Frontal cortex (tissue), 4 donors: Measurements from ENCODE around the gene ZMYND19. TPM values are rescaled to one million over a fixed set of nuclear protein-coding genes. Genes with fewer than 3 reads are reported as not detected.

Source experiments
- DNase-seq, 2 donors: peaks; one replicate each; pipeline ENCODE4 v3.0.0; 2012; ENCODE audit warnings: low spot score in 2 of 2
- FAIRE-seq: peaks from 2 replicates; lab custom pipeline; 2012; peaks lifted over from hg19 to GRCh38; lab: Jason Lieb, UNC
- total RNA-seq: library from RNA; depleted of rRNA; stranded (reverse); fragments of >200 nt; gene quantifications from one replicate; pipeline ENCODE4 v1.2.3, GENCODE V29; 2014
- donor health status: control.
- donor health status: control.
- donor health status: control.

Gene ZMYND19
- total RNA-seq, 1 donor from 2014 or later: 19.6 TPM

DNA sequence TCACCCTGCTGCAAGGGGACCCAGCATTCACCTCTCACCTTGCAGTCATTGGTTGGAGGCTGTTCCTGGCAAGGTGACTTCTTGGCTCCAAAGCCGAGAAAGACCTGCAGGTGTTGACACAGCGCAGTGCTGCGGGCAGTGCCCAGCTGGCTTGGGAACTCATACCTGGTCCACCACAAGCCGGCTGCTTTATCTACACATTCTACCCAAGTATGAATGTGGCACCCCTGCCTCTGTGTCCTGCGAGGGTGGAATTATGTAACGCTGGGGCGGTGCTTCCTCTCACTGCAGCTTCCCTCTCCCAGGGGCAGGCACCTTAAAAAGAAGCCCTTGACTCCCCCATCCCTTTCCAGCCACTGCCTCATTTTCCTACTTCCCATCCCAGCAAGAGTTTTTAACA is 2.5 kb upstream of the ZMYND19 start:
- no peak for FAIRE-seq
- DNase-seq: no peak

GRCh38 chr9:137590123-137590468 is 216 bp downstream of the ZMYND19 start:
- FAIRE-seq: no peak
- DNase-seq: peak in 1 of 2 donors; percentile 43

DNA sequence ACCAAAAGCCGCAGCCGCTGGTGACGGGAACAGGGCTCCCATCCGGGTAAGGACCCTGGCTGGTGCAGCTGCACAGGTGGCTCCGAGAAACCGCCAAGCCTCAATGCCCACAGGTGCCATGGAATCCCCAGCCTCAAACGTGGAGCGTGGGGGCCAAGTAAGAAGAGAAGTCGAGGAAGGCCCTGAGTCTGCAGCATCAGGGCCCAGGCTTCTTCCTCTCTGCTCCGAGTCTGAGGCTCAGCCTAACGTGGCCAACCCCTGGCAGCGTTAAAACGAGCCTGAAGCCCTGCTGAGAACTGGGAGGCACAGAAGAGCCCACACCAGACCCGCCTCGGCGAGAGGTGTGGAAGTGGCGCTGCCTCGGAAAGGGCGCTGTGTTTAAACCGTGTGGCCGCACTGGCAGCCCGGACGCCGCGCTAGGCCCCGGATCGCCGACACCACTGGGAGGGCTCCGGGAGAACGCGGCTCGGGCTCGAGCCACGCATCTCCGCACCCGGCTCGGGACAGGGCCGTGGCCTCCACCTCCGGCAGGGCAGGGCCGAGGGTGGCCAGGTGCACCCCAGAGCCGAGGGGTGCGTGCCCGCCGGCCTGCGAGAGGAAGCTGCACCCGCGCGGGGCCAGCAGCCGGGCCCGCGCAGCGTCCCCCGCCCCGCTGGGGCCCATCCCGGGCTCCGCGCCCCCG is 730 bp downstream of the ZMYND19 start:
- FAIRE-seq: no peak
- no peak for DNase-seq

- DNase-seq (no peak), FAIRE-seq (no peak)
These were observed 1.4 kb downstream of the ZMYND19 start for GRCh38 chr9:137588891-137589290.

- no peak for FAIRE-seq
These were observed 2.0 kb downstream of the ZMYND19 start for GRCh38 chr9:137588311-137588710.

DNA sequence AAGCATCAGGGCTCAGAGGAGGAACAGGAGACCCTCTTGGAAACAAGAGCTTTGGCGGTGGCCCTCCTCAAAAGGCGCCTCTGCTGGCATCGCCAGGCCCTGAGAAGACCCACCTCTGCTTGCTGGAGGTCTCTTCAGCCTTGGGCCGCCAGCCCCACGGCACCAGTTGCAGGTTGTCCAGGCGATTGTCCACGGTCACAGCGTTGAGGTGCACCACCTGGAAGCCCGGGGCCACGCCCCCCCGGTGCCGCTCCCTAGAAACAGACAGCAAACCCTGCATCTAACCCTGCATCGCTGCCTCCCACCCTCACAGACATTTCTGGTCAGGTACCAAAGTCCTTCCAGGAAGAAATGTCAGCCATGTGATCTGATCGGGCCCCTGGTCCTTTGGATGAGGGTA is 3.5 kb downstream of the ZMYND19 start:
- DNase-seq (no peak), FAIRE-seq (no peak)

More at GRCh38 chr9:137588311-137588710, 2.0 kb downstream of the ZMYND19 start:
- DNase-seq: no peak

GRCh38 chr9:137583957-137584356 is 6.4 kb downstream of the ZMYND19 start:
- DNase-seq (no peak), FAIRE-seq (no peak)

DNA sequence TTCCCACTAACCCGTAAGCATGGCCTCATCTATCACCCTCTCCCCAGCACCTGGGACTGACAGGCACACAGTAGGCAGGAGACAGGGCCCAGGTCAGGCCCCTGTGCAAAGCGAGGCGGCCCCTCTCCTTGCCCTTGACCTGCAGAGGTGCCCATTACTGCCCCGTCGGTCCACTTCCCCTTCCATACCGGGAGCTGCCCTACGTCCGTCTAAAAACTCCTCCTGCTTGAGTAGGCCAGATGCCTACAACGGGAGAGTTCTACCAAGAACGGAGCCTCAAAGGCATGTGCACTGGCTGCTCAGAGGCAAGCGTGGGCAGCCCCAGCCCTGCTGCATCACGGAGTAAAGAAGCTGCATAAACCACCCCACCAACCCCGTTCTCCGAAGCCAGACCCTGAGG is 7.0 kb downstream of the ZMYND19 start:
- no peak for DNase-seq
- no peak for FAIRE-seq

GRCh38 chr9:137582286-137582860 is 7.9 kb downstream of the ZMYND19 start:
- FAIRE-seq (no peak), DNase-seq (no peak)

DNA sequence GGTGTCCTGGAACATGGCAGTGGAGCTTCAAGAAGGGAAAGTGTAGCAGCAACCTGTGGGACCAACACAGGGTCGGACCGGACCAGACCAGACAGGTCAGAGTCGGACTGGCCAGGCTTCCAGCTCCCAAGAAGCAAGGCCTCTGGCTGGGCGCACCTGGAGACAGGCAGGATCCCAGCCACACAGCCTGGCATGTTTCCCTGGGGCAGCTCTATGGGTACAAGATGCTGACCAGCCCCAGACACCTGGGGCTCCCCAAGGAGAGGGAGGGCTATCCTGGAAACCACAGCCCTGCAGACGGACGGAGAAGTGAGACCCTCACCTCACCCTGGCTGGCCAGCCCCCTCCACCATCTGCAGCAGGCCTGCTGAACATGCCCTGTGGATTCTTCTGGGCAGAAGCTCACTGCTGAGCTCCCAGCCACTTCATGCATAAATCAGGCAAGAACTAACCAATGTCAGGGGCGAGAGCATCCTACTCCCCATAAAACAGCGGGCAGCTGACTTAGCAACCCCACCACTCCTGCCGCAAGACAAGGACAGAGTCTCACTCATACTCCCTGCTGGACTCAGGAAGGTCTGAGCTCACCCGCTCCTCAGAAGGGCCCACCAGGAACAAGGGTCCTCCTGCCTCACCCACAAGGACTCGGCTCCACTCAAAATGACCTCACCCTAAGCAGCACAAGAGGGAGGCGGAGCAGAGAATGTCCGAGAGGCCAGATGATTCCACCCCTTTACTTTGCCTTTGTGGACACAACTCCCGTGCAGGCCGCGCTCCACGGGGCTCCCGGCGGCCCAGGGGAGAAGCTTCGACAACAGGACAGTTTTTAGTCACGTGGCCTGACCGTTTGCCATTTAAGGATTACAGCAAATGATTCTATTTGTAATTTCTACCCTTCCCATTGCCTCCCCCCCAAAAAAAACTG is 8.7 kb downstream of the ZMYND19 start:
- FAIRE-seq (no peak), DNase-seq (no peak)

DNA sequence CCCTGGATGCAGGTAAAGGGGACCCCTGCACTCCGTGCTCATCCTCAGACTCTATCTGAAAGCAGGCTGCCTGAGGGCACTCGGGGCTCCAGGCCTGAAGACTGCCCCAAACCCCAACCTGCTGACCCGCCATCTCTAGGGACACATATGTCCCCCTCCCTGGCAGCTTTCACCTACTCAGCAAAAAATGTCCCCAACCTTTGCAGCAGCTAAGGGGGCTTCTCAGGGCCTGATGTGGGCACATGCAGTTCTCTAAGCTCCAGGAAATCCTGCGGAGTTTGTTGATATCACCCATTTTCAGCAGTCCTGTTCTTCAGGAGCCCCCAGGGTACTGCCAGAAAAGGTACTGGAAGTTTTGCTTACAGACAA is 9.4 kb downstream of the ZMYND19 start:
- DNase-seq (no peak), FAIRE-seq (no peak)

DNA sequence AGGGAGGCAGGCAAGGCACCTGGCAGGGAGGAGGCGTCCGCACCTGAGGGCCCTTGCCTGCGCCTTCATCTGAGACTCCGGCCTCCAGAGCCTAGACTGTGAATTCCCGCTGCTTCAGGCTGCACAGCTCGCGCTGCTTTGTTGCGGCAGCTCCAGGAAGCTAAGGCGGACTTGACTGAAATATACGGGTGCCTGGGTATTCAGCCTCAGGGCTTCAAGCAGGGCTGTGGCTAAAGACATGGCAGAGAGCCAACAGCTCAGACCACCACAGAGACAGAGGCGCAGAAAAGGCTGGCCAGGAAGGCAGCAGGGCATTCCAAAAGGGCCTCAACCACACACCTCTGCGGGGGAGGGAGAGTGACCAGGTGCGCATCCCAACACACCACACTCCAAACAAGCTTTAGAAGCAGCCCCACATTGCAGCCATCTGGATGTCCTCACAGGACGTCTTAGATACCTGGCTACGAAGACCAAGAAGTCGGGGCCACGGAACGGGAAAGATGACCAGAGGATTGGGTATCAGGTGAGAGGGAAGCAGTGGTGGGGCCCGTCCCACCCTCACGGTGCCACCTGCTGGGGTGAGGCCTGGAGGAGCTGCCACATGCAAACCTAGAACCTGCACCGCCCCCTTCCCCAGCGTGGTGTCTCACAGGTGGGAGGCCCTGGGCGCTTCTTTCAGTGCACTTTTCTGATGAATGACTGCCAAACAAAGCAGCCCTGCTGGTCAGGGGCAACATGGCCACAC is 9.9 kb downstream of the ZMYND19 start:
- DNase-seq (no peak), FAIRE-seq (no peak)

- FAIRE-seq: no peak
- no peak for DNase-seq
These were observed 11.1 kb downstream of the ZMYND19 start for GRCh38 chr9:137579259-137579604.

DNA sequence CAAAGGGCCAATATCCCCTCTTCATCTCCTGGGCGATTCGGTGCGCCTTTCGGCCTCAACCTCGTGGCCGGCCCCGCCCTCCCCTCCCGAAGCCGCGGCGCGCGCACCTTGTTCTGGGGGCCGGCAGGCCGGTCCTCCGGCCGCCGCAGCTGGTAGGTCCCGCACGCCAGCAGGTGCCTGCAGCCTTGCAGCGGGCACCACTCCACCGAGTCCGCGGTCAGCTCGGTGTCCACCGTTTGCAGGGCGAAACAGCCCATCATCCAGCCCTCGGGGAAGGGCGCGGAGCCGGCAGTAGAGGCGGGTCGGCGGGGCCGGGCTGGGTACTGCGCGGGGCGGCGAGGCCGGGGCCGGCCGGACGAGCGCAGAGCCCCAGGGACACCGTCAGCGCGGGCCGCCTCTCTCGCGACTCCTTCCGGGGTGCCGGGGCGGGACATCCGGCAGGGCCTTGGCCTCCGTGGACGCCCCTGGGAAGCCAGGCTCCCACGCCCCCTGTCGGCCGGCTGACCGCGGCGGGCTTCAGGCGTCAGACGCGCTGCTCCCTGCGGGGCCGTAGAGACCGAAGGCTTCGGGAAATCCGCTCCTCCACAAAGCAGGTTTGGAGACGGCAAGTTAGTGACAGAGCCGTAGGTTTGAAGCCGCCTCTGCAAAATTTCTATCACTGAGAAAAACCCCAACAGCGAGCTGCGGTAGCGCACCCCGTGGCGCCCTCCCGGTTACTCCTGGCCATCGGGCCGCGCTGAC is 11.6 kb downstream of the ZMYND19 start, which contains the start of gene DPH7:
Gene DPH7 (minus strand): TSS at position 408 of the 741 bp plus-strand sequence. CDS start 148 bp downstream, at position 260.
- FAIRE-seq (no peak), DNase-seq (peak; percentile 98 to 100)

- DNase-seq (no peak), FAIRE-seq (no peak)
These were observed 14.4 kb downstream of the ZMYND19 start for GRCh38 chr9:137575716-137576411.

- FAIRE-seq (no peak), DNase-seq (no peak)
These were observed 15.0 kb downstream of the ZMYND19 start for GRCh38 chr9:137575364-137575715.

GRCh38 chr9:137574192-137574591 is 16.1 kb downstream of the ZMYND19 start:
- FAIRE-seq (no peak), DNase-seq (no peak)

DNA sequence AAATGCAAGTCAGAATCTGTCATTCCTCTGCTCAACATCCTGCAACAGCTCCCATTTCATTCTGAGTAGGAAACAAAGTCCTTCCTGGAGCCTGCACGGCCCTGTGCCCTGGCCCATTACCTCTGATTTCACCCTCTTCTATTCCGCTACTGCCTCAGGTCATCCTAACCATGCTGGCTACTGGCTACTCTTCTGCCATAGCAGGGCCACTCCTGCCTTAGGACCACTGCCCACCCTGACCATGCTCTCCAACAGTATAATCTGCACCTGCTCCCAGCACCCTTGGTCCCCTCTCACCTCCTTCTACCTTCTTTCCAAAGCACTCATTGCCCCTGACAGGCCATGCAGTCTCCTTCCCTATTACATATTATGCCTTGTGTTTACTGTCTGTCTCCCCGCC is 19.7 kb downstream of the ZMYND19 start:
- FAIRE-seq: no peak
- DNase-seq: no peak

DNA sequence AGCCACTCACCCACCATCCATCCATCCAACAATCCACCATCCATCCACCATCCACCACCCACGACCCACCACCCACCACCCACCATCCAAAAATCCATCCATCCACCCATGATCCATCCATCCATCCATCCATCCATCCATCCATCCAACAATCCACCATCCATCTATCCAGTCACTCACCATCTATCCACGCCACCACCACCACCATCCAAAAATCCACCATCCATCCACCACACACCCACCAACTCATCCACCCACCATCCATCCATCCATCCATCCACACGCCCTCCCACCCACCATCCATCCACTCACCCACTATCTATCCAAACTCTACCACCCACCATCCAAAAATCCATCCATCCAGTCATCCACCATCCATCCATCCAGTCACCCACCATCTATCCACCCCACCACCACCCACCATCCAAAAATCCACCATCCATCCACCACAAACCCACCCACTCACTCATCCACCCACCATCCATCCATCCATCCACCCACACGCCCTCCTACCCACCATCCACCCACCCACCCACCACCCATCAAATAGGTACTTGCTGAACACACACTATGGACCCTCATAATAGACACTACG is 20.6 kb downstream of the ZMYND19 start:
- FAIRE-seq (no peak), DNase-seq (no peak)
